IMR-90 (cell line): Measurements from ENCODE around the gene DNAJC28. TPM values are rescaled to one million over a fixed set of nuclear protein-coding genes. Genes with fewer than 3 reads are reported as not detected.

ENCODE experiments used
- ATAC-seq: fragments of 200-7000 bp; cut with Tn5 transposase; 2 replicates; pipeline ENCODE4 v1.9.1; 2020; ENCODE audit warnings: low read depth, mild to moderate bottlenecking, moderate library complexity
- BruUV-seq: library from RNA; stranded (reverse); fragments of 400-500 nt; replicated peaks from 2 replicates; lab custom pipeline; 2021; lab: Mats Ljungman, UMichigan
- CTCF ChIA-PET: fragments of 300-600 bp; formaldehyde crosslinking; extraction: SDS; loops from one replicate; lab custom pipeline; 2021; ENCODE audit warnings: antibody characterized with exemption; lab: Yijun Ruan, JAX
- POLR2A ChIA-PET: fragments of 300-600 bp; sonication (Branson Sonifier 250); formaldehyde crosslinking; loops from one replicate; lab custom pipeline; 2022; ENCODE audit warnings: antibody characterized with exemption; ENCODE audit not compliant: unreplicated experiment; lab: Charles Lee
- DNase-seq: peaks from one replicate; pipeline ENCODE4 v3.0.0; 2013
- H2AFZ ChIP-seq: replicated peaks from 2 replicates; pipeline ENCODE3; 2013; ENCODE audit warnings: low read length, mild to moderate bottlenecking; ENCODE audit not compliant: poor library complexity
- H2AK5ac ChIP-seq: 2 replicates; pipeline ENCODE4 v1.6.1; 2013; ENCODE audit warnings: low read depth, low read length, inconsistent platforms
- H2AK9ac ChIP-seq: replicated peaks from 2 replicates; pipeline ENCODE3; 2013; ENCODE audit warnings: mild to moderate bottlenecking, low read depth, low read length, moderate library complexity; ENCODE audit not compliant: poor library complexity
- H2BK120ac ChIP-seq: 2 replicates; pipeline ENCODE4 v1.6.1; 2013; ENCODE audit warnings: low read depth, low read length, inconsistent platforms
- H2BK15ac ChIP-seq: 3 replicates; pipeline ENCODE4 v1.6.1; 2013; ENCODE audit warnings: low read depth, low read length, inconsistent platforms
- H2BK20ac ChIP-seq: 2 replicates; pipeline ENCODE4 v1.6.1; 2013; ENCODE audit warnings: low read depth, mild to moderate bottlenecking, inconsistent platforms, low read length, moderate library complexity
- H2BK5ac ChIP-seq: 2 replicates; pipeline ENCODE4 v1.6.1; 2013; ENCODE audit warnings: mild to moderate bottlenecking, low read depth, low read length, inconsistent platforms; ENCODE audit not compliant: poor library complexity, severe bottlenecking
- H3K14ac ChIP-seq: replicated peaks from 2 replicates; pipeline ENCODE4 v1.6.1; 2013; ENCODE audit warnings: low read depth, low read length, inconsistent platforms
- H3K18ac ChIP-seq: 2 replicates; pipeline ENCODE4 v1.6.1; 2013; ENCODE audit warnings: low read depth, low read length, control low read depth
- H3K23ac ChIP-seq: 2 replicates; pipeline ENCODE4 v1.6.1; 2013; ENCODE audit warnings: low read depth, low read length, inconsistent platforms
- H3K27ac ChIP-seq: 2 replicates; pipeline ENCODE4 v1.5.1; 2013; ENCODE audit warnings: mild to moderate bottlenecking, control low read depth, low read length; ENCODE audit not compliant: insufficient read depth
- H3K27me3 ChIP-seq: 2 replicates; pipeline ENCODE4 v1.6.1; 2013; ENCODE audit warnings: low read length; ENCODE audit not compliant: control insufficient read depth, insufficient read depth
- H3K36me3 ChIP-seq: 2 replicates; pipeline ENCODE4 v1.6.1; 2013; ENCODE audit warnings: low read length, mixed read lengths; ENCODE audit not compliant: control insufficient read depth, insufficient read depth
- H3K4ac ChIP-seq: 2 replicates; pipeline ENCODE4 v1.6.1; 2013; ENCODE audit warnings: low read depth, low read length, inconsistent platforms
- H3K4me1 ChIP-seq: 2 replicates; pipeline ENCODE4 v1.6.1; 2013; ENCODE audit warnings: low read length, mixed read lengths; ENCODE audit not compliant: control insufficient read depth, insufficient read depth
- H3K4me2 ChIP-seq: 2 replicates; pipeline ENCODE4 v1.6.1; 2013; ENCODE audit warnings: low read depth, mild to moderate bottlenecking, control low read depth, low read length, moderate library complexity
- H3K4me3 ChIP-seq: 2 replicates; pipeline ENCODE4 v1.5.1; 2013; ENCODE audit warnings: low read depth, mild to moderate bottlenecking, control low read depth, low read length, moderate library complexity; ENCODE audit not compliant: insufficient read depth
- H3K56ac ChIP-seq: 2 replicates; pipeline ENCODE4 v1.6.1; 2013; ENCODE audit warnings: low read length, inconsistent platforms; ENCODE audit not compliant: insufficient read depth; ENCODE audit errors: extremely low read depth
- H3K79me1 ChIP-seq, 2 experiments: 2 replicates each; pipeline ENCODE4 v1.6.1; 2013; ENCODE audit warnings: low read length in 2 of 2, inconsistent platforms in 1 of 2, low read depth in 1 of 2
- H3K9ac ChIP-seq: 2 replicates; pipeline ENCODE4 v1.6.1; 2013; ENCODE audit warnings: low read depth, low read length, control low read depth
- H3K9me1 ChIP-seq: 2 replicates; pipeline ENCODE4 v1.6.1; 2013; ENCODE audit warnings: low read length, inconsistent platforms; ENCODE audit not compliant: insufficient read depth
- H3K9me3 ChIP-seq: 2 replicates; pipeline ENCODE4 v1.6.1; 2013; ENCODE audit warnings: low read length; ENCODE audit not compliant: control insufficient read depth, insufficient read depth
- H4K20me1 ChIP-seq: 2 replicates; pipeline ENCODE4 v1.6.1; 2013; ENCODE audit warnings: low read length, inconsistent platforms; ENCODE audit not compliant: insufficient read depth
- H4K5ac ChIP-seq: 2 replicates; pipeline ENCODE4 v1.6.1; 2013; ENCODE audit warnings: mild to moderate bottlenecking, low read depth, low read length, control low read depth
- H4K8ac ChIP-seq, 2 experiments: 2 replicates each; pipeline ENCODE4 v1.6.1; 2013; ENCODE audit warnings: low read depth in 2 of 2, low read length in 2 of 2, control low read depth in 1 of 2, inconsistent platforms in 1 of 2
- H4K91ac ChIP-seq: 2 replicates; pipeline ENCODE4 v1.6.1; 2013; ENCODE audit warnings: low read depth, low read length, inconsistent platforms; ENCODE audit not compliant: insufficient read depth
- NFE2L2 ChIP-seq: fragments of 150-350 bp; IDR thresholded peaks from 2 replicates; pipeline ENCODE4 v1.6.1; 2016; ENCODE audit warnings: low read depth, mild to moderate bottlenecking, low read length
- SMC3 ChIP-seq: fragments of 150-350 bp; IDR thresholded peaks from 2 replicates; pipeline ENCODE4 v1.6.1; 2016; ENCODE audit warnings: low read depth, mild to moderate bottlenecking, antibody characterized with exemption, low read length, moderate library complexity
- WGBS, 2 experiments: methylation state at CpG; one replicate each; pipeline versions ENCODE4 v1.1.5 to v1.1.7; 2013; ENCODE audit warnings: missing lambda C conversion rate in 2 of 2; ENCODE audit not compliant: insufficient read length in 1 of 2; ENCODE audit errors: extremely low coverage in 2 of 2; 5-methylcytosine and 5-hydroxymethylcytosine counted together
- dilution Hi-C: fragments of 300-500 bp; cut with HindIII; formaldehyde crosslinking; loops from one replicate; pipeline ENCODE4 v1.14.3; 2018; ENCODE audit warnings: low sequenced_read_pairs; ENCODE audit not compliant: unreplicated experiment
- in situ Hi-C: fragments of 300-500 bp; cut with MboI; formaldehyde crosslinking; loops from 3 replicates; pipeline ENCODE4 v1.14.3; 2019; ENCODE audit warnings: low sequenced_read_pairs, inconsistent platforms, mixed read lengths
- intact Hi-C: fragments of 100-400 bp; cut with micrococcal nuclease; formaldehyde crosslinking; loops from 2 replicates; pipeline ENCODE4 v1.10.0; 2022
- polyA plus RNA-seq, 3 experiments: library from polyadenylated mRNA; depleted of rRNA; stranded (reverse); fragments of >200 nt; gene quantifications; 2 replicates each; pipeline ENCODE4 v1.2.3, GENCODE V29; 2012; ENCODE audit warnings: low replicate concordance in 1 of 3
- total RNA-seq: library from RNA; depleted of rRNA; stranded (reverse); fragments of >200 nt; gene quantifications from 2 replicates; pipeline ENCODE4 v1.2.3, GENCODE V29; 2012

Gene DNAJC28
- total and polyA plus RNA-seq, 2 of the 4 experiments (the other 2 are of a cell fraction) = 0.54 to 0.65 TPM

DNA sequence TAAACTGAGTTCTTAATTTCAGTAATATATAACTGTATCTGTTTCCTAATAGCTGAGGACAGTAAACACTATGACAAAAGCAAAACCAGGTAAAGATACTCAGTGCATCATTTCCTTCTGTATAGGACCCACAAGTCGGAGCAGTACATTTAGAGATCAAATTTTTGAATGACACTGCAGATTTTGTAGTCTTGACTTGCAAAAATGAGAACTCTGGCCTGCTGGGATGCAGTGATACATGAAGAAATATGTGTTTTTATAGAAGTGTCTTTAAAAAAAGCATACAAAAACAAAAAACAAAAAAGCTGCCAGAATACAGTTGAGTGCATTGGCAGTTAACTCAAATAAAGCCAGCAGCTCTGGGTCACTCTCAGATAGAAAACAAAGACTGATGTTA, 31.4 kb upstream of the DNAJC28 start:
- Histone ChIP-seq H2AFZ (no peak overlapping the region), H3K9me1 (no peaks in the 10 kb centered on the region), H3K4me3 (no peak overlapping the region), H3K56ac (no peak overlapping the region), H3K4ac (no peak overlapping the region), H3K4me1 (no peaks in the 10 kb centered on the region), H2AK9ac (no peak overlapping the region), H4K20me1 (no peaks in the 10 kb centered on the region), H2AK5ac (no peak overlapping the region), H3K9me3 (no peaks in the 10 kb centered on the region), H2BK20ac (no peak overlapping the region), H4K5ac (no peak overlapping the region), H4K8ac (no peak overlapping the region), H3K4me2 (no peak overlapping the region), H2BK15ac (no peak overlapping the region), H2BK120ac (no peak overlapping the region), H3K18ac (no peak overlapping the region), H3K27ac (no peak overlapping the region), H2BK5ac (no peak overlapping the region), H3K9ac (no peak overlapping the region), H3K23ac (no peak overlapping the region), H3K36me3 (peaks cover 35% of the 10 kb centered on the region), H3K27me3 (no peaks in the 10 kb centered on the region), H4K91ac (no peak overlapping the region), H3K79me1 (no peaks in the 10 kb centered on the region; a peak in 1 of 4 replicates), H3K14ac (no peak overlapping the region)
- intact Hi-C loops = no loop called here
- ChIA-PET CTCF (no interaction called here), POLR2A (no interaction called here)
- WGBS, 2 experiments = no CpG with 5 or more reads among the region's 1 CpG
- BruUV-seq = no TSS peak
- no peak for DNase-seq
- in situ Hi-C loops = no loop called here
- TF ChIP-seq NFE2L2 (peak; percentile 71), SMC3 (no peak)
- dilution Hi-C loops = no loop called here
- no peak for ATAC-seq
